ENCODE results near the gene SLC2A14. TPM values are rescaled to one million over a fixed set of nuclear protein-coding genes. Genes with fewer than 3 reads are reported as not detected.
"Not testable (repeated sequence)": the region's sequence is repeated elsewhere in the genome, so short reads cannot be mapped to it uniquely, and the experiment has no call there.

Gene SLC2A14
- total RNA-seq, 1 donor from 2014 or later = 1.8 TPM

GRCh38 chr12:7806863-7807487 is 65.7 kb downstream of the SLC2A14 start:
- peaks cover 9% of the 10 kb centered on the region for H3K4me1 Mint-ChIP-seq (ENCODE audit: low read depth)
- peak; percentile 94 for TF ChIP-seq CTCF (IDR thresholded peaks at IDR 0.05)
- H3K27ac Mint-ChIP-seq (ENCODE audit: unreplicated experiment) = no peak overlapping the region
- no peaks in the 10 kb centered on the region for H3K36me3 Mint-ChIP-seq (ENCODE audit: low read depth)
- peaks cover 1% of the 10 kb centered on the region for H3K27me3 Mint-ChIP-seq (ENCODE audit: low read depth)
- no peak overlapping the region for H3K4me3 Mint-ChIP-seq (ENCODE audit: unreplicated experiment)
- H3K9me3 Mint-ChIP-seq (ENCODE audit: low read depth) = no peaks in the 10 kb centered on the region
- DNase-seq (ENCODE audit: low spot score) = no peak

- H3K27ac Mint-ChIP-seq (ENCODE audit: unreplicated experiment); H3K4me3 Mint-ChIP-seq (ENCODE audit: unreplicated experiment); H3K36me3 Mint-ChIP-seq (ENCODE audit: low read depth); H3K27me3 Mint-ChIP-seq (ENCODE audit: low read depth); H3K9me3 Mint-ChIP-seq (ENCODE audit: low read depth); DNase-seq (ENCODE audit: low spot score); H3K4me1 Mint-ChIP-seq (ENCODE audit: low read depth): not testable (repeated sequence)
Measured at GRCh38 chr12:7806319-7806718, 66.4 kb downstream of the SLC2A14 start.

GRCh38 chr12:7801460-7801859 is 71.3 kb downstream of the SLC2A14 start:
- no peak for TF ChIP-seq CTCF (IDR thresholded peaks at IDR 0.05)
- DNase-seq (ENCODE audit: low spot score) = no peak
- Mint-ChIP-seq H3K36me3 (ENCODE audit: low read depth) (no peaks in the 10 kb centered on the region), H3K4me3 (ENCODE audit: unreplicated experiment) (no peak overlapping the region), H3K27ac (ENCODE audit: unreplicated experiment) (no peak overlapping the region), H3K27me3 (ENCODE audit: low read depth) (no peaks in the 10 kb centered on the region), H3K4me1 (ENCODE audit: low read depth) (peaks cover 12% of the 10 kb centered on the region), H3K9me3 (ENCODE audit: low read depth) (no peaks in the 10 kb centered on the region)

- DNase-seq (ENCODE audit: low spot score); H3K27ac Mint-ChIP-seq (ENCODE audit: unreplicated experiment); H3K4me1 Mint-ChIP-seq (ENCODE audit: low read depth); H3K4me3 Mint-ChIP-seq (ENCODE audit: unreplicated experiment); H3K36me3 Mint-ChIP-seq (ENCODE audit: low read depth); H3K27me3 Mint-ChIP-seq (ENCODE audit: low read depth); H3K9me3 Mint-ChIP-seq (ENCODE audit: low read depth): not testable (repeated sequence)
Measured at GRCh38 chr12:7798750-7799308, 73.9 kb downstream of the SLC2A14 start.

GRCh38 chr12:7797698-7798398 is 74.9 kb downstream of the SLC2A14 start:
- H3K36me3 Mint-ChIP-seq (ENCODE audit: low read depth) = no peaks in the 10 kb centered on the region
- DNase-seq (ENCODE audit: low spot score) = no peak

GRCh38 chr12:7797269-7797668 is 75.4 kb downstream of the SLC2A14 start:
- H3K36me3 Mint-ChIP-seq (ENCODE audit: low read depth); DNase-seq (ENCODE audit: low spot score); H3K4me1 Mint-ChIP-seq (ENCODE audit: low read depth); H3K27ac Mint-ChIP-seq (ENCODE audit: unreplicated experiment); H3K4me3 Mint-ChIP-seq (ENCODE audit: unreplicated experiment); H3K9me3 Mint-ChIP-seq (ENCODE audit: low read depth); H3K27me3 Mint-ChIP-seq (ENCODE audit: low read depth): not testable (repeated sequence)

More at GRCh38 chr12:7797698-7798398, 74.9 kb downstream of the SLC2A14 start:
- TF ChIP-seq CTCF (IDR thresholded peaks at IDR 0.05) = no peak
- no peak overlapping the region for H3K27ac Mint-ChIP-seq (ENCODE audit: unreplicated experiment)
- peaks cover 3% of the 10 kb centered on the region for H3K4me1 Mint-ChIP-seq (ENCODE audit: low read depth)
- no peaks in the 10 kb centered on the region for H3K9me3 Mint-ChIP-seq (ENCODE audit: low read depth)
- peaks cover 3% of the 10 kb centered on the region for H3K27me3 Mint-ChIP-seq (ENCODE audit: low read depth)
- H3K4me3 Mint-ChIP-seq (ENCODE audit: unreplicated experiment) = no peak overlapping the region

All from chondrocyte (in vitro differentiated cells).